Lung microvascular endothelial cell (primary cell): Measurements from ENCODE around the gene TMPRSS13. TPM values are rescaled to one million over a fixed set of nuclear protein-coding genes. Genes with fewer than 3 reads are reported as not detected.
"Not testable (repeated sequence)": the region's sequence is repeated elsewhere in the genome, so short reads cannot be mapped to it uniquely, and the experiment has no call there.

Source experiments
- DNase-seq, 2 donors: peaks; one replicate each; pipeline versions ENCODE4 v3.0.0 to v3.0.0-alpha.2; 2010; ENCODE audit warnings: low read depth in 2 of 2
- total RNA-seq: library from RNA; depleted of rRNA; stranded (reverse); fragments of >200 nt; gene quantifications from 2 replicates; pipeline ENCODE4 v1.2.1, GENCODE V29; 2014

The TMPRSS13 gene
- total RNA-seq, 1 donor from 2014 or later = not detected

- no peak for DNase-seq
Measured at GRCh38 chr11:117950993-117951961, 22.1 kb upstream of the TMPRSS13 start.

- DNase-seq = no peak
Measured at GRCh38 chr11:117950301-117950700, 21.1 kb upstream of the TMPRSS13 start.

GRCh38 chr11:117949062-117949461, 19.9 kb upstream of the TMPRSS13 start:
- no peak for DNase-seq

- not testable (repeated sequence) for DNase-seq
Measured at GRCh38 chr11:117948466-117948865, 19.3 kb upstream of the TMPRSS13 start.

DNA sequence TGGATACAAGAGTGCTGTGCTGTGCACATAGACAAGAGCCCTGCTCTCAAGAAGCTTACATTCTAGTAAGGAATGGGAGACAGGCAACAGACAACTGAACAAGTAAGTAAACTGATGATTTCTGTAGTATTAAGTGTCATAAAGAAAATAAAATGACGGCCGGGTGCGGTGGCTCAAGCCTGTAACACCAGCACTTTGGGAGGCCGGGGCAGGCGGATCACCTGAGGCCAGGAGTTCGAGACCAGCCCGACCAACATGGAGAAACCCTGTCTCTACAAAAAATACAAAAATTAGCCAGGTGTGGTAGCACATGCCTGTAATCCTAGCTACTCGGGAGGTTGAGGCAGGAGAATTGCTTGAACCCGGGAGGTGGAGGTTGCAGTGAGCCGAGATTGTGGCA, 18.5 kb upstream of the TMPRSS13 start:
- DNase-seq = not testable (repeated sequence)

GRCh38 chr11:117946842-117947526, 17.8 kb upstream of the TMPRSS13 start:
- peak; percentile 90 to 91 for DNase-seq

- DNase-seq = peak in 1 of 2 donors; percentile 3
Measured at GRCh38 chr11:117946156-117946841, 17.1 kb upstream of the TMPRSS13 start.

DNA sequence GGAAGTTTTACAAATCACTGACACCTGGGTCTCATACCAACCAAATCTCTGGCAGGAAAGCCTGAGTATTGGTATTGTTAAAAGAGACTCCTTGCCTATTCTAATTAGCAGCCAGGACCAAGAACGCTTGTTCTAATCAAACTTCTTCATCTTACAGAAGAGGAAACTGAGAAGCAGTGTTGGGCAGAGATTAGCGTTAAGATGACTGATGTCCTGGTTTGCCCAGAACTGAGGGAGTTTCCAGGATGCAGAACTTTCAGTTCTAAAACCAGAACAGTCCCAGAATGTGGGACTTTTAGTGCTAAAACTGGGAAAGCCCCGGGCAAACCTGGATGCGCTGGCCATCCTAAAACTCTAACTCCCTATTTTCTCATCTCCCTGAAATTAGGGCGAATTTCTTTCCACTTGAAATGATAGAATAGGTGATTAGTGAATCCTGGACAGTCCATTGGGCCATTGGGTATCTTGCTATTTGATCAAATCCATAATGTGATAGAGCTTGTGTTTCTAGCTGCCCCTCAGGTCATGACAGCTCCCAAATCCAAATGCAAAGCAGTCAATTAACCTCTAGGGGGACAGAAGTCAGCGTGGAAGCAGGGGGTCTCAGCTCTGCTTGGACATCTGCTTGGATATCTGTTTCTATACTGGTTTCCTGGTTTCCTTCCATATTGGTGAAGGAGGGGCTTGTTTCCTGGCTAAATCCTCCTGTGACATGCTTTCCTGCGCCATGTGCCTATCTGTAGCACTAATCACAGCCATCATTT, 16.0 kb upstream of the TMPRSS13 start:
- peak in 1 of 2 donors; percentile 71 for DNase-seq

DNA sequence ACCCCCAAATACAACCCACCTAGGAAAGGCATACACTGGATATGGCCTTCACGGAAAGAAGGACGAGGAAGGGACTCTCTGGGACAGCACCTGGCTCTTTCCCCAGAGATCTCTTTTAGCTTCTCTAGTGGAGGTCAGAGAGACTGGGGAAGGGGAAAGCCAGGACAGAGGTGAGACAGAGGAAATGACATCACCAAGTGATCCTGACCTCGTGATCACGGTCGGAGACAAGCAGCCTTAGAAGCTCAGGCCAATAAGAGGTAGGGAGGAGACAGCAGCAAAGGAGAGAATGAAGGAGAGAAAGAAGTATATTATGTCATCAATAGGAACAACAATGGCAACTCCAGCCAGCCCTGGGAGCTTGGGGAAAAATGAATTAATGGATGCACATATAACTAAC, 15.4 kb upstream of the TMPRSS13 start:
- DNase-seq = peak in 1 of 2 donors; percentile 14

DNA sequence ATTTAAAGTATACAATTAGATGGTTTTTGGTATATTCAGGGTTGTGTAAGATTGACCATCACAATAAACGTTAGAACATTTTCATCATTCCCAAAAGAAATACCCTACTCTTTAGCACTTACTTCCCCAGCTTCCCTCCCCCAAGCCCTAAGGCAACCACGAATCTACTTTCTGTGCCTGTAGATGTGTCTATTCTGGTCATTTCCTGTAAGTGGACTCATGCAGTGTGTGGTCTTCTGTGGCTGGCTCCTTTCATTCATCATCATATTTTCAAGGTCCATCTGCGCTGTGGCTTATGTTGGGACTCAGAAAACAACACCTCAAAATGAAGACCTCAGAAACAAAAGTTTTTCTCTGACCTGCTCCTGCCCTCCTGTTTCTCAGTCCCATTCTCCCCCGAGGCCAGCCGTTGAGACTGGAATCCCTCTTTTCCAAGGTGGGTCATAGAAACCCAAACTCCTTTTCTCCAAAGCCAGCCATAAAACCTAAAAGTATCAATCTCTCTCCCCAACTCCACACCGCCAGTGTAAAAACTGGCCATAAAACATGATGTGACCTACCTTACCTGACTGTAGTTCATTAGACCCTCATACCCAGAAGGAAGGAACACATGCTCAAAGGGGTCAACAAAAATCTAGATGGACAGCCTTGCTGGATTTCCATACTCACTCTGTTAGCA, 12.9 kb upstream of the TMPRSS13 start:
- DNase-seq = no peak

GRCh38 chr11:117941163-117941707, 12.0 kb upstream of the TMPRSS13 start:
- DNase-seq = no peak

- DNase-seq = no peak
Measured at GRCh38 chr11:117940736-117941135, 11.5 kb upstream of the TMPRSS13 start.

DNA sequence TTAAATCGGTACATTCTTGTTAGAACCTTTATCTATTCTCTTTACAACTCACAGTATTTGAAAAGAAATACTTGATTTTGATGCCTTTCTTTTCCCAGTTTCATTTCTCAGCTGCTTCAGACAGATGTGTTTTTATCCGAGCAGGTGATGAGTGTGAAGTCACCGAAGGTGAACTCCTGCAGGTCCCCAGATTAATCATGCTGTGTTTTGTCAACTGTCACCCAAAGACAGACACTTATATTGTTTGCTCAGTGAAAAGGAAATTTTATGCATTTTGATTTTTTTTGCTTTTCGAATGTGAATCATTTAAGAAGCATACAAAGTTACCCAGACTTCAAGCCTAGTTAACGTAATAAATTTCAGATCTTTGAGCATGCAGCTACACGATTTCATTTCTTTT, 7.8 kb upstream of the TMPRSS13 start:
- DNase-seq = no peak

GRCh38 chr11:117934526-117935307, 5.5 kb upstream of the TMPRSS13 start:
- DNase-seq = no peak

DNA sequence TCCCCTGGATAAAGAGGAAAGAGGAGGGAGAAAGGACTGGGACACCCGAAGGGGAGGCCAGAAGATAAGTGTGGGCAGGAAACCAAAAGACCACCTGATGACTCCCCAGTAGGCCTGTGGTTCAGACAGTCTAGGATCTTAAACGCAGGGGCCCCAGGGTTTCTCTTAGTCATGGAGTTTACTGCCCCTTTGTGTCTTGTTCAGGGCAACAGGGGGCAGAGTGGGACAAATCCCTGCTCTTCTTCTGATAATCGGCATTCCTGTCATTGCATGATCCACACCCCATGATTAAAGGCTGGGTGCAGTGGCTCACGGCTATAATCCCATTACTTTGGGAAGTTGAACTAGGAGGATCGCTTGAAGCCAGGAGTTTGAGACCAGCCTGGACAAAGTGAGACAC, 4.7 kb upstream of the TMPRSS13 start:
- DNase-seq = no peak

DNA sequence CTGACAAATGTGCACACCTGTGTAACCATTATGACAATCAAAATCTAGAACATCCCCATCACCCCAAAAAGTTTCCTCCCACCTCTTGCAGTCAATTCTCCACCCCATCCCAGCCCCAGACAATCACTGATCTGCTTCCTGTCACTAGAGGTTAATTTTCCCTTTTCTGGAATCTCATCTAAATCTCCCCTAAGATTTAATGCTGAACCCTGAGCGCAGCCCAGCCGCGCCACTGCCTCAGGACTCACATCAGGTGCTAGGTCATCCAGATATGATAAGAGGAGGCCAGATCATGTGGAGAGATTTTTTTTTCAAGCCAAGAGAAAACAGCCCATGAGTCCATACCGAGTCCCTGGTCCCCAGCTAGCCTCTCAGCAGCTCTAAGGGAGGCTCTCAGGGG, 4.3 kb upstream of the TMPRSS13 start:
- DNase-seq = no peak

DNA sequence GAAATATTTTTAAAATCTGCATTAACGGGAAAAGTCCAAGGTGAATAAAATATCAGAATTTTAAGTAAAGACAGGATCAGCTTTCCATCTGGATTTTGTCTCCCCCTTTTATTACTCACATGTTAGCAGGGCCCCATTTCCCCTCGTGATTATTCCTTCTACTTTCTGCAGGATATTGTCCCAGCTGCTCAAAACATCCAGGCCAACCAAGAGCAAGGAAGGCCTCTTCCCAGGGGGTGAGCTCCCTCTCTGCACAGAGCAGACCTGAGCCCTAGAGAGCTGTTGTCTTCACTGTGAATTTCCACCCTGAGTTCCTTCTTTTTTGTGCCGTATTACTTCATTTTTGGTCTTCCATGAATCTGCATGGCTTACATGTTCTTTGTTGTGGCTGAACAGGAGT, 3.7 kb upstream of the TMPRSS13 start:
- DNase-seq = no peak

DNA sequence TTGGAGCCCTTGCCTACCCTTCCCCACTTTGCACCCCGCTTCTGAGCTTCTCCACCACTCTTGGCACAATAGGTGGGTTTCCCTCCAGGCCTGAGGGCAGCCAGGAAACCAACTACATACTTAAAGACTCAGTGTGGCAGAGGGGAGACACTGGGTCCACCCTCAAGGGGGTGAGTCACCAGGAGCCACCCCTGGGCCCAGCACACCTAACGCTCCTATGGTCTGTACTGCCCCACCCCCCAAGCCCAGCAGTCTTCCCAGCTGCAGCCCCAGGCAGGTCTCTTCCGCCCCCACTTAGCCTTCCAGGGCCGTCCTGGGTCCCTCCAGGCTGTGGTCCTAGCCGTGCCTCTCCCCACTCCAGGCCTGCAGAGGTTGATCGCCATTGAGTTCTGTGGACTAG, 3.2 kb upstream of the TMPRSS13 start:
- DNase-seq = no peak

DNA sequence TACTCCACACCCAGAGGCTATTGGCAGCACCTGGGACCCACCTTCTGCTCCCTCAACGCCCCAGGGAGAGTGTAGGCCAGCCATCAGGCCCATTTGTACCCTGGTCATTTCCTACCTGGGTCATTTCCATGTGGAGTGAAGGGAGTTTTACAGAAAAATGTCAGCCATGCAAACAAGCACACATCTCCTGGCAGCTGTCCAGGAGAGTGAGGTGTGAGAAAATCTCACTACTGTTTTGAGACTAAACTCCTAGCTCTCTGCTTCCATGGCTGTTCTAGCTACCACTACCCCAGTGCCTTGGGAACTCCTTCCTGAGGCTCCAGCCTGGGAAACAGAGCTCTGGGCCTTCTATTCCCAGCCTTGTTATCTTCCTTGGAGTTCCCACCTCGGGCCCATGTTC, 2.8 kb upstream of the TMPRSS13 start:
- DNase-seq = no peak
